NCI-H69 (cell line): ENCODE data around the gene CTSE.
"Not testable (repeated sequence)": the region's sequence is repeated elsewhere in the genome, so short reads cannot be mapped to it uniquely, and the experiment has no call there.

ENCODE experiments used
- DNase-seq: peaks from one replicate; lab custom pipeline; 2025; lab: John Stamatoyannopoulos, UW

The CTSE gene

GRCh38 chr1:206014601-206015000, 9.1 kb downstream of the CTSE start:
- no peak for DNase-seq

GRCh38 chr1:206013026-206013795, 10.5 kb downstream of the CTSE start:
- DNase-seq, result no peak

- DNase-seq, result peak; percentile 39
Measured at GRCh38 chr1:206012086-206012859, 11.4 kb downstream of the CTSE start.

GRCh38 chr1:206011057-206011456, 12.6 kb downstream of the CTSE start:
- no peak for DNase-seq

GRCh38 chr1:206010060-206010459, 13.6 kb downstream of the CTSE start:
- no peak for DNase-seq

GRCh38 chr1:206006946-206007345, 16.7 kb downstream of the CTSE start:
- no peak for DNase-seq

- no peak for DNase-seq
Measured at GRCh38 chr1:206005778-206006180, 17.9 kb downstream of the CTSE start.

- no peak for DNase-seq
Measured at GRCh38 chr1:206005234-206005633, 18.5 kb downstream of the CTSE start.

GRCh38 chr1:206004826-206005225, 18.9 kb downstream of the CTSE start:
- DNase-seq, result no peak

GRCh38 chr1:206003854-206004800, 19.6 kb downstream of the CTSE start:
- DNase-seq, result no peak

- no peak for DNase-seq
Measured at GRCh38 chr1:206002871-206003801, 20.6 kb downstream of the CTSE start, which contains the start of gene RAB7B. RAB7B (minus strand) TSS chr1:206003395; CDS start chr1:205994135, 9,260 bp downstream.

GRCh38 chr1:206002160-206002559, 21.5 kb downstream of the CTSE start:
- DNase-seq, result no peak

- no peak for DNase-seq
Measured at GRCh38 chr1:206001476-206001888, 22.2 kb downstream of the CTSE start.

- DNase-seq, result no peak
Measured at GRCh38 chr1:206000641-206001339, 22.9 kb downstream of the CTSE start.

GRCh38 chr1:205998457-205999241, 25.0 kb downstream of the CTSE start:
- peak; percentile 53 for DNase-seq

- not testable (repeated sequence) for DNase-seq
Measured at GRCh38 chr1:205996641-205997040, 27.1 kb downstream of the CTSE start.

GRCh38 chr1:205994346-205994745, 29.3 kb downstream of the CTSE start:
- DNase-seq, result no peak

GRCh38 chr1:205993068-205993467, 30.6 kb downstream of the CTSE start:
- no peak for DNase-seq

GRCh38 chr1:205992218-205992882, 31.3 kb downstream of the CTSE start:
- no peak for DNase-seq
